ENCODE results near the gene SLC24A3. TPM values are rescaled to one million over a fixed set of nuclear protein-coding genes. Genes with fewer than 3 reads are reported as not detected.

SLC24A3 gene
- polyA plus RNA-seq, 1 experiment: 1.7 TPM

- no peak for TF ChIP-seq CTCF (IDR thresholded peaks at IDR 0.05; ENCODE audit: insufficient read depth, low read depth, low read length)
These were observed 406.3 kb downstream of the SLC24A3 start for GRCh38 chr20:19618711-19619110.

GRCh38 chr20:19619904-19620430 lies 407.5 kb downstream of the SLC24A3 start:
- ChIA-PET POLR2A (no interaction called here), CTCF (interaction anchor here (0.9 to 14.7 kb wide), 4 partner anchors 9 to 181 kb away, joined by 3 to 145 read pairs (median 8); no protein-coding TSS in a partner anchor)
- no peaks in the 10 kb centered on the region for H3K36me3 ChIP-seq (ENCODE audit: control insufficient read depth, insufficient read depth, low read length)
- no peaks in the 10 kb centered on the region for H3K27me3 ChIP-seq (ENCODE audit: control insufficient read depth, insufficient read depth, low read length)
- no peak for DNase-seq (ENCODE audit: low read depth)
- no peak for TF ChIP-seq CTCF (IDR thresholded peaks at IDR 0.05; ENCODE audit: insufficient read depth, low read depth, low read length)
- no peak overlapping the region for H3K4me3 ChIP-seq (ENCODE audit: low read depth, low read length)

More at GRCh38 chr20:19618711-19619110, 406.3 kb downstream of the SLC24A3 start:
- H3K27me3 ChIP-seq (ENCODE audit: control insufficient read depth, insufficient read depth, low read length): no peaks in the 10 kb centered on the region
- H3K4me3 ChIP-seq (ENCODE audit: low read depth, low read length): no peak overlapping the region
- no peaks in the 10 kb centered on the region for H3K36me3 ChIP-seq (ENCODE audit: control insufficient read depth, insufficient read depth, low read length)
- ChIA-PET POLR2A (no interaction called here), CTCF (interaction anchor here (2.1 to 14.7 kb wide), 3 partner anchors 10 to 44 kb away, joined by 5 to 145 read pairs (median 12); no protein-coding TSS in a partner anchor)
- no peak for DNase-seq (ENCODE audit: low read depth)

- CTCF ChIA-PET: interaction anchor here (0.9 to 14.7 kb wide), 4 partner anchors 8 to 180 kb away, joined by 3 to 145 read pairs (median 8); no protein-coding TSS in a partner anchor
- no peak for DNase-seq (ENCODE audit: low read depth)
- Histone ChIP-seq H3K4me3 (ENCODE audit: low read depth, low read length) (no peak overlapping the region), H3K36me3 (ENCODE audit: control insufficient read depth, insufficient read depth, low read length) (no peaks in the 10 kb centered on the region), H3K27me3 (ENCODE audit: control insufficient read depth, insufficient read depth, low read length) (no peaks in the 10 kb centered on the region)
- POLR2A ChIA-PET: no interaction called here
- no peak for TF ChIP-seq CTCF (IDR thresholded peaks at IDR 0.05; ENCODE audit: insufficient read depth, low read depth, low read length)
These were observed 408.0 kb downstream of the SLC24A3 start for GRCh38 chr20:19620446-19620845.

- no peak for DNase-seq (ENCODE audit: low read depth)
- TF ChIP-seq CTCF (IDR thresholded peaks at IDR 0.05; ENCODE audit: insufficient read depth, low read depth, low read length): no peak
- CTCF ChIA-PET: interaction anchor here (14.7 kb wide), 1 partner anchor 42 kb away, joined by 145 read pairs; no protein-coding TSS in a partner anchor
- Histone ChIP-seq H3K4me3 (ENCODE audit: low read depth, low read length) (no peak overlapping the region), H3K27me3 (ENCODE audit: control insufficient read depth, insufficient read depth, low read length) (no peaks in the 10 kb centered on the region), H3K36me3 (ENCODE audit: control insufficient read depth, insufficient read depth, low read length) (no peaks in the 10 kb centered on the region)
- POLR2A ChIA-PET: no interaction called here
These were observed 408.6 kb downstream of the SLC24A3 start for GRCh38 chr20:19621072-19621471.

- ChIA-PET POLR2A (no interaction called here), CTCF (interaction anchor here (1.4 to 14.7 kb wide), 2 partner anchors 8 to 39 kb away, joined by 3 to 145 read pairs; no protein-coding TSS in a partner anchor)
- Histone ChIP-seq H3K4me3 (ENCODE audit: low read depth, low read length) (no peak overlapping the region), H3K36me3 (ENCODE audit: control insufficient read depth, insufficient read depth, low read length) (no peaks in the 10 kb centered on the region), H3K27me3 (ENCODE audit: control insufficient read depth, insufficient read depth, low read length) (no peaks in the 10 kb centered on the region)
- DNase-seq (ENCODE audit: low read depth): no peak
- TF ChIP-seq CTCF (IDR thresholded peaks at IDR 0.05; ENCODE audit: insufficient read depth, low read depth, low read length): no peak
These were observed 412.0 kb downstream of the SLC24A3 start for GRCh38 chr20:19624221-19624965.

Measured in BJ (cell line).